HG03457 (cell line): ENCODE results near the gene ANP32E.
A peak's percentile ranks its signal among the peaks of the same experiment; 100 is the strongest.
"Not testable (repeated sequence)": the region's sequence is repeated elsewhere in the genome, so short reads cannot be mapped to it uniquely, and the experiment has no call there.

Source experiments
- ATAC-seq: cut with Tn5 transposase; IDR thresholded peaks from one replicate; pipeline ENCODE4 v1.9.1; 2021; ENCODE audit warnings: moderate number of reproducible peaks; ENCODE audit not compliant: unreplicated experiment

ANP32E gene

GRCh38 chr1:150214099-150214756 is 21.7 kb downstream of the ANP32E start:
- ATAC-seq: not testable (repeated sequence)

GRCh38 chr1:150213170-150214098 is 22.5 kb downstream of the ANP32E start:
- ATAC-seq: peak; percentile 68

GRCh38 chr1:150212070-150212469 is 23.8 kb downstream of the ANP32E start:
- ATAC-seq: no peak

GRCh38 chr1:150210706-150211105 is 25.2 kb downstream of the ANP32E start:
- ATAC-seq: no peak

DNA sequence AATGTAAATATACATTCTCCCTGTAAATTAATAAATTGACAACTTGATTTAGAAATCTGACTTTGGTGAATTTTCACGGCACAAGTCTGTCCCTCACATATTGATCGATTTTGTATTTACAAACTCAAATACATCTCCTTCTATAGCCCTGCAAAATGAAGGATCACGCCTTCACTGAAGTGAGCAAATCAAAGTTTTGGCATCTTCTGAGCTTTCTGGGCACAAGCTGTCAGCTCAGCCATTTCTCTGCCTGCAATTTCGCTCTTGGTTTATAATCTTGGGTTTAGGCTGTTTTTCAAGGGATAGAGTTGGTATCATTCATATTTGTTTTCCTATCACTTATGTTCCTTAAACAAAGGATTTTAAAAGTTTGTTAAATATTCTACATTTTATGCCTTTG is 25.8 kb downstream of the ANP32E start:
- ATAC-seq: no peak

- ATAC-seq: not testable (repeated sequence)
Observed at GRCh38 chr1:150208460-150208859, 27.5 kb downstream of the ANP32E start.

DNA sequence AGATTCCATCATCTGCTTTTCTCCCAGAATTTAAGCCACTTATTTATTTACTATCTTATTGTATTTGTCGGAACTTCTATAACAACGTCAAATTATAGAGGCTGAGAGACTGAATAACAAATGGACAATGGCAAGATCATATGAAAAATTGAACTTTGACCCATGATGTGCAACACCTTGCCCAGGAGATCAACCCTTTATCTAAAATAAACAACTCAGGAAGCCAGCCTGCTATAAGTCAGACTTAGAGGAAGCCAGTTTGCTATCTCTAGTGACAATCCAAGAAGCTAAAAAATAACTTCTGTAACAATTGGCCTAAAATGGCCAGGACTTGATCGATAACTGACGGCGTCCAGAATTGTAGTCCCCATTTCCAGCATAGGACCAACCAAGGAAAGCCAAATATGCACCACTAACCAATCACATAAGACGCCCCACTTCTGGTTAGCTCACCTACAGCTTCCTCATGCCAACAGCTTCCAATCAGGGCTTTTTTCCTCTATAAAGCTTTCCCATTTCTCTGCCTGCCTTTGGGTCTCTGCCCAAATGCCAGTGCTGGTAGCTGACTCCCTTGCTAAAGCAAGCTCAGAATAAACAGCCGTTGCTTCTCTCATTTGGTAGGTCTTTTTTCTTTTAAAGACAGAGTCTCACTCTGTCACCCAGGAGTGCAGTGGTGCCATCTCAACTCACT is 28.5 kb downstream of the ANP32E start:
- ATAC-seq: no peak

GRCh38 chr1:150196417-150196816 is 39.5 kb downstream of the ANP32E start:
- no peak for ATAC-seq

DNA sequence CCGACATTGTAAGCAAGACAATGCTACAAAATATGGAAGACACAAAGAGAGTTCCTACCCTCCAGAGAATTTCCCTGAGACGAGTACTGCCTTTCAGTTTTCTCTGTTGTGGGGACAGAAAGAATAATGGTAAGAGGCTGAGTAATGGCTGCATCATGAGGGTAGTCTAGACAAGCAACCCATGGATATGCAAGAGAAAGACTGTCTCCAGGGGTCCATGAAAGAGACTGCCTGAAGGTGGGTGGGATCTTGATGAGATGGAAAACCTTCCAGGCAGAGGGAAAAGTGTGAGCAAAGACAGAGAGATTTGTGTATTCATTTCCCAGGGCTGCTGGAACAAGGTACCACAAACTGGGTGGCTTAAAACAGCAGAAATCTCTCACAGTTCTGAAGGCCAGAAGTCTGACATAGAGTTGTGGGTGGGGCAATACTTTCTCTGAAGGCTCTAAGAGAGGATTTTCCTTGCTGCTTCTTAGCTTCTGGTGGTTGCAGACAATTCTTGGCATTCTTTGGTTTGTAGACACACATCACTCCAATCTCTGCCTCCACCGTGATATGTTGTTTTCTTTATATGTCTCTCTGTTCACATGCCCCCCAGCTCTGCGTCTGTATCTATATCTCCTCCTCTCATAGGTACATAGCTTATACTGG is 41.4 kb downstream of the ANP32E start:
- no peak for ATAC-seq

GRCh38 chr1:150192012-150192411 is 43.9 kb downstream of the ANP32E start:
- ATAC-seq: no peak

DNA sequence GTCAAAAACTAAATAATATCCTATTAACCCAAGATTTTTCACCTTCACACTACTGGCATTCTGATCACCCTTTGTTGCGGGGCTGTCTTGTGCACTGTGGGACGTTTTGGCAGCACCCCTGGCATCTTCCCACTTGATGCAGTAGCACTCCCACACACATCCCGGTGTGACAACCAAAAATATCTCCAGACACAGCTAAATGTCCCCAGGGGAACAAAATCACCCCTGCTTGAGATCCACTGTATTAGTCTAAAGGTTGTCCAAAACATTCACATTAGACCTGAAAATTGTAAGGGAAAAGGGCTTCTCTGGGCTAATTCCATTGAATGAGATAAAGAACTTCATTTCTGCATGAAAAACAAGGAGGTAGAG is 48.4 kb downstream of the ANP32E start:
- ATAC-seq: no peak

DNA sequence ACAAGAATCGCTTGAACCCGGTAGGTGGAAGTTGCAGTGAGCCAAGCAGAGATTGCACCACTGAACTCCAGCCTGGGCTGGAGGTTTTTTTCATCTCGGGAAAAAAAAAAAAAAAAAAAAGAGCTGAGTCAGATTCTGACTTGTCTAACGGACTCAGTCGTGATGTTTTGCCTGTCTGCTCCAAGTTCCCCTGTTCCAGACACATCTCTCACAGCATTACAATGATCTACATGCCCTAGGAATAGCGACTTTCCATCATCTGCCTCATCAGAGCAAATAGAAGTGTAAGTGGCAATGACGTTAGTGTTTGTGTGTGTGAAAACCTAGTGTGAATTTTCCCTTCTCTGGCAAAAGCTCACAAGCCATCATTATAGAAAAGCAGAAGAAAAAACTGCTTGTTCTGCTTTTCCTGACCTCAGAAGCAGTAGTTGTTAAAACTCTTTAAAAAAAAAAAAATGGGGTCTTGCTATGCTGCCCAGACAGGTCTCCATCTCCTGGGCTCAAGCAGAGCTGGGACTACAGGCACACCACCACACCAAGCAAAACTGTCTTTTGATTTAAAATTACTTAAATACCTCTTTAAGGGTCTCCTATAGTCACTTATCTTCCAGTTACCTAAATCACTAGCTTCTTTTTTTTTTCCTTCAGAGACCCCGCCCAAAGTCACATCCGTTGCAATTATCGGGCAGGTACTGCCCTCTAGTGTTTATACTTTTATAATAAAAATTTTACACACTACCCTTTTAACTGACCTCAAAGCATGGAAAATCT is 48.9 kb downstream of the ANP32E start:
- ATAC-seq: no peak

DNA sequence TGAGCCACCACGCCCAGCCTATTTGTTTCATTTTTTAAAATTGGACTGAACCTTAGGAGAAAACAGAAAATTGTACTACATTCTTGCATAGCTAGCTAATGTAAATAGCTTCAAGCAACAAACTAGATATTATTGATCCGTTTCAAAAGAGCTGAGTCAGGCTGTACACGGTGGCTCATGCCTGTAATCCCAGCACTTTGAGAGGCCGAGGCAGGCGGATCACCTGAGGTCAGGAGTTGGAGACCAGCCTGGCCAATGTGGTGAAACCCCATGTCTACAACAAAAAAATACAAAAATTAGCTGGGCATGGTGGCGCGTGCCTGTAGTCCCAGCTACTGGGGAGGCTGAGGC is 49.5 kb downstream of the ANP32E start:
- ATAC-seq: not testable (repeated sequence)

- ATAC-seq: no peak
Observed at GRCh38 chr1:150185481-150185880, 50.4 kb downstream of the ANP32E start.

DNA sequence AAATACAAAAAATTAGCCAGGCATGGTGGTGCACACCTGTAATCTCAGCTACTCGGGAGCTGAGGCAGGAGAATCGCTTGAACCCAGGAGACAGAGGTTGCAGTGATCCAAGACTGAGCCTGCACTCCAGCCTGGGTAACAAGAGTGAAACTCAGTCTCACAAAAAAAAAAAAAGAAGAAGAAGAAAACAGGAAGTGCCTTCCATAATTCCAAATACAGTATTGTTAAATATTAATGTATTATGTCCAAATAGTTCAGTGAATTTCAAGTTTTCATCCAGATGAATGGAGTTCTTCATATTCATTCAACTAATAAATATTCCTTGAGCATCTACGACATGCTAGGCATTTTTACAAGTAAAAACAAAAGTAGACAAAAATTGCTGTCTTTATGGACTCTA is 52.9 kb downstream of the ANP32E start:
- ATAC-seq: no peak

- ATAC-seq: no peak
Observed at GRCh38 chr1:150182247-150182646, 53.7 kb downstream of the ANP32E start.

DNA sequence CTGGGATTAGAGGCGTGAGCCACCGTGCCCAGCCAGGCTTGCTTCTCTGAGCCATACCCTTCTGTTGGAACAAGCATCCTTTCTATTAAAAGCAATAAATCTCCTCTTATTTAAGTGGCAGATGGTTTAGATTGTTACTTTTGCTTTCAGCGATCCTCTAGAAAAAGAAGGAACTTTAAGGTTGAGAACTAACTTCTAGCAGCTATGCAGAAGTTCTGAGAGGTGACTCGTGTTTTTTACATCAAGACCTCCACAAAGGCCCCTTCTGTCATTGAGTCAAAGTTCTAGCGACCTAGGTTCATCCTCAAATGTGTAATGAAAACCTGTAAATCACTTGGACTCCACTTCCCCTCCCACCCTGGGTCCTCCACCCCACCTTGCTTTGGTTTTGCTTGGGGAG is 55.4 kb downstream of the ANP32E start:
- ATAC-seq: no peak

DNA sequence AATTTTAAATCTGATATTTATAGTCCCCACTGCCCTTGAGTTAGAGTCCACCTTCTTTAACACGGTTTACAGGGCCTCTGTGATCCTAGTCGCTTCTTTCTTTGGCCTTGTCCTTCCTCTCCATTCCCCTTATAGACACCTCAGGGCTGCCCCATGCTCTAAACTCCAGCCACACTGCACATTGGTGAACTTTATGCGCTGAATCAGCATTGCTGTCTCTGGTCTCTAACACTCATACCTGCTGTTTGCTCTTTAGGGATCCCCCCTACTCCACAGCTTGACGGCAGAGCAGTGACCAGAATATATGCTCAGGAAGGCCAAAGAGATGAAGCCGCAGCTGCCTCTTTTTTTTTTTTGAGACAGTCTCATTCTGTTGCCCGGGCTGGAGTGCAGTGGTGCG is 56.0 kb downstream of the ANP32E start:
- no peak for ATAC-seq

GRCh38 chr1:150178548-150178947 is 57.4 kb downstream of the ANP32E start:
- no peak for ATAC-seq

GRCh38 chr1:150176593-150176992 is 59.3 kb downstream of the ANP32E start:
- ATAC-seq: no peak
